ENCODE measurements around the gene WIPF2.

The WIPF2 gene, protein sequence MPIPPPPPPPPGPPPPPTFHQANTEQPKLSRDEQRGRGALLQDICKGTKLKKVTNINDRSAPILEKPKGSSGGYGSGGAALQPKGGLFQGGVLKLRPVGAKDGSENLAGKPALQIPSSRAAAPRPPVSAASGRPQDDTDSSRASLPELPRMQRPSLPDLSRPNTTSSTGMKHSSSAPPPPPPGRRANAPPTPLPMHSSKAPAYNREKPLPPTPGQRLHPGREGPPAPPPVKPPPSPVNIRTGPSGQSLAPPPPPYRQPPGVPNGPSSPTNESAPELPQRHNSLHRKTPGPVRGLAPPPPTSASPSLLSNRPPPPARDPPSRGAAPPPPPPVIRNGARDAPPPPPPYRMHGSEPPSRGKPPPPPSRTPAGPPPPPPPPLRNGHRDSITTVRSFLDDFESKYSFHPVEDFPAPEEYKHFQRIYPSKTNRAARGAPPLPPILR

DNA sequence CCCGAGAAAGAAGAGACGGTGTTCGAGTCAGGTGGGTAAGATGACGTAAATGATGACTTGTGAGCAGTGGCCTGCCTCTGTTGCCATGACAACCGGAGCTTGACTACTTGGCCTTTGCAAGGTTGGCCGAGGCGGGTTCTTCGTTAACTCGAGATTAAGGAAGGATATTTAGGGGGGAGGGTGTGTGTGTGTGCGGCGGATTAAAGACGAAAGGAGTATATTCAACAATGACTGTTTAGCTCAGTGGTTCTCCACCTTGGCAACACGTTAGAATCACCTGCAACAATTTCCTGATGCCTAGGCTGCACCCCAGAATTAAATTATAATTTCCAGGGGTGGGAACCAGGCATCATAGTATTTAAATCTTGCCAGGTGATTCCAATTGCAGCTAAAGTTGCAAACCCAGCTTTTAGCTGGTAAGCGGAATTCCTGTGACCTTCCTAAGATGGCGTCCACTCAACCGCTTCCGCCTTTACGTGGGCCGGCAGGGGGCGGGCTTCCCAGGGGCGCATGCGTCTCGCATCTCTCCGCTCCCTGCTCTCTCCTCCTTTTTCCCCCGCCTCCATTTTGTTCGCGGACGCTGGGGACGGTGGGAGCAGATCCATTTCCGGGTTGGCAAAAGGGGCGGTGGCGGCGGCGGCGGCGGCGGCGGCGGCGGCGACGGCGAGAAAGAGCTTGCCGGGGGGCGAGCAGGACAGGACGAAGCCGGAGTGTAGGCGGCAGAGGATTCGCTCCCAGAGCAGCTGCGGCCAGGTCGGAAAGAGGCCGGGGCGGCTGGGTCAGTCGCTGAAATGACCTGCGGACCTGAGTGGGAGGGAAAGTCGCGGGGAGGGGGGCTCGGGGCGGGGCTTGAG is at the start of gene WIPF2:
TSS of gene WIPF2 (plus strand) at position 565 of the 854 bp plus-strand sequence. CDS start 37,156 bp downstream, outside the sequence.
- peak; percentile 88 for DNase-seq (ENCODE audit: insufficient read length, low spot score)
- no peak for FAIRE-seq
- peak; percentile 46; the same call in 1 of the 2 replicates for TF ChIP-seq POLR2A (IDR thresholded peaks at IDR 0.05; ENCODE audit: low read depth, low read length)

DNA sequence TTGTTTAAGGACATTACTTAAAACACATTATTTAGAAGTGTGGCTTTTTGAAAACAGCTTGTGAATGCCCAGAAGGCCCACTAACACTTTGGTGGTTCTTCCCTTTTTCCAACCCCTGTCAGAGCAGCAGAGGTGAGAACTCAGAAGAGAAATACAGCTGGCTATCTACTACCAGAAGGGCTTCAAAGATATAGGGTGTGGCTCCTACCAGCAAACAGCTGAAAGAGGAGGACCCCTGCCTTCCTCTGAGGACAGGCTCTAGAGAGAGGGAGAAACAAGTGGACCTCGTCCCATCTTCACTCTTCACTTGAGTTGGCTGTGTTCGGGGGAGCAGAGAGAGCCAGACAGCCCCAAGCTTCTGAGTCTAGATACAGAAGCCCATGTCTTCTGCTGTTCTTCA is 48.8 kb upstream of the WIPF2 start:
- DNase-seq (ENCODE audit: insufficient read length, low spot score), result no peak
- FAIRE-seq, result no peak
- TF ChIP-seq POLR2A (IDR thresholded peaks at IDR 0.05; ENCODE audit: low read depth, low read length), result no peak

DNA sequence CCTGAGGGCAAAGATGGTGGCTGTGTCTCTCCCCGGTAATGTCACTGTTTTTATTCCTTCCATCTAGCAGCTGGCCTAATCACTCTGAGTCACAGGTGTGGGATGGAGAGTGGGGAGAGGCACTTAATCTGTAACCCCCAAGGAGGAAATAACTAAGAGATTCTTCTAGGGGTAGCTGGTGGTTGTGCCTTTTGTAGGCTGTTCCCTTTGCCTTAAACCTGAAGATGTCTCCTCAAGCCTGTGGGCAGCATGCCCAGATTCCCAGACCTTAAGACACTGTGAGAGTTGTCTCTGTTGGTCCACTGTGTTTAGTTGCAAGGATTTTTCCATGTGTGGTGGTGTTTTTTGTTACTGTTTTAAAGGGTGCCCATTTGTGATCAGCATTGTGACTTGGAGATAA is 47.4 kb upstream of the WIPF2 start:
- TF ChIP-seq POLR2A (IDR thresholded peaks at IDR 0.05; ENCODE audit: low read depth, low read length), result no peak
- no peak for FAIRE-seq

DNA sequence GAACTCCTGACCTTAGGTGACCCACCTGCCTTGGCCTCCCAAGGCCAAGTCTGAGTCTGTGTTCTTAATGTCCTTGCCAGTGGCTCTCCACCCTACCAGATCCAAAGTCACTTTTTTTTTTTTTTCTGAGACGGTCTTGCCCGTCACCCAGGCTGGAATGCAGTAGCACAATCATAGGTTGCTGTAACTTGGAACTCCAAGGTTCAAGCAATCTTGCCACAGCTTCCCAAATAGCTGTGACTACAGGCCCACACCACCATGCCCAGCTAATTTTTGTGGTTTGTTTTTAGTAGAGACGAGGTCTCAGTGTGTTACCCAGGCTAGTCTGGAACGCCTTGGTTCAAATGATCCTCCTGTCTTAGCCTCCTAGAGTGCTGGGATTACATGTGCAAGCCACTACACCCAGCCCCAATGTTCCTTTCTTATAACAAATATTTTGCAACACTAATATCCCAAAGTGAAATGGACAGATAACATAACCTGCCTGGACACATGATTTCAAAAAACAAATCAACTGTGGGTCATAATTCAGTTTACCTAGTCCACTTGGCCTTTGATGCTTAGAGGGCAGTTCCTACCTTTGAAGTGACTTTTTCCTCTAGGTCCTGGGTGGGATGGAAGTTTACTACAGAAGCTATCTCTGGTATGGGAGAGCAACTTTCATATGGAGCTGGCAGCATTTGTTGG is 45.9 kb upstream of the WIPF2 start:
- DNase-seq (ENCODE audit: insufficient read length, low spot score) (no peak), FAIRE-seq (no peak)
- no peak for TF ChIP-seq POLR2A (IDR thresholded peaks at IDR 0.05; ENCODE audit: low read depth, low read length)

More for the DNA sequence above, 47.4 kb upstream of the WIPF2 start:
- DNase-seq (ENCODE audit: insufficient read length, low spot score), result no peak

DNA sequence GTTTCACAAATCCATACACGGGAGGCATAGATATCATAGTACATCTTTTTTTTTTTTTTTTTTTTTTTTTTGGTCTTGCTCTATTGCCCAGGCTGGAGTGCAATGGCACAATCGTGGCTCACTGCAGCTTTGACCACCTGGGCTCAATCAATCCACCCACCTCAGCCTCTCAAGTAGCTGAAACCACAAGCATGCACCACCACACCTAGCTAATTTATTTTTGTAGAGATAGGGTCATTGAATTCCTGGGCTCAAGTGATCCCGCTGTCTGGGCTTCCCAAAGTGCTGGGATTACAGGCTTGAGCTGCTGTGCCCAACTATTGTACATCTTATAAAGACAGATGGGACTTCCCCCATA is 45.3 kb upstream of the WIPF2 start:
- no peak for FAIRE-seq
- no peak for TF ChIP-seq POLR2A (IDR thresholded peaks at IDR 0.05; ENCODE audit: low read depth, low read length)
- DNase-seq (ENCODE audit: insufficient read length, low spot score), result no peak

DNA sequence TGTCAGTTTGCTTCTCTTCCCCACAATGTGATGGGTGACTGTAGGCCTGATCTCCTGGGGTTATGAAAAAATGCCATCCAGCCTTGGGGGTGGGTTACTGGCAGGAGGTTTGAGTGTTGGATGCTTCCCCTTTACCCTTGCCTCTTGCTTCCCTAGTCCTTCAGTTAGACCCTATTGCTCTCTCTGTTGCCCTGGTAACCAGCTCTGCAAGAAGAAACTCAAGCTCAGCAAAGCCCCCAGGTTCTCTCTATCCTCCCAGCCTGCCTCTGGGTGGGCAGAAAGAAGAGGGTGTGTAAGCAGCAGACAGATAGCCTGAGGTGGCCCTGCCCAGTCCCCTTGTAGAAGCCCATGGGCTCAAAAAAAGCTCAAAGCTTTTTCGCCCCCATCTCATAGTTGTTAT is 44.6 kb upstream of the WIPF2 start:
- FAIRE-seq (no peak), DNase-seq (ENCODE audit: insufficient read length, low spot score) (no peak)
- no peak for TF ChIP-seq POLR2A (IDR thresholded peaks at IDR 0.05; ENCODE audit: low read depth, low read length)

DNA sequence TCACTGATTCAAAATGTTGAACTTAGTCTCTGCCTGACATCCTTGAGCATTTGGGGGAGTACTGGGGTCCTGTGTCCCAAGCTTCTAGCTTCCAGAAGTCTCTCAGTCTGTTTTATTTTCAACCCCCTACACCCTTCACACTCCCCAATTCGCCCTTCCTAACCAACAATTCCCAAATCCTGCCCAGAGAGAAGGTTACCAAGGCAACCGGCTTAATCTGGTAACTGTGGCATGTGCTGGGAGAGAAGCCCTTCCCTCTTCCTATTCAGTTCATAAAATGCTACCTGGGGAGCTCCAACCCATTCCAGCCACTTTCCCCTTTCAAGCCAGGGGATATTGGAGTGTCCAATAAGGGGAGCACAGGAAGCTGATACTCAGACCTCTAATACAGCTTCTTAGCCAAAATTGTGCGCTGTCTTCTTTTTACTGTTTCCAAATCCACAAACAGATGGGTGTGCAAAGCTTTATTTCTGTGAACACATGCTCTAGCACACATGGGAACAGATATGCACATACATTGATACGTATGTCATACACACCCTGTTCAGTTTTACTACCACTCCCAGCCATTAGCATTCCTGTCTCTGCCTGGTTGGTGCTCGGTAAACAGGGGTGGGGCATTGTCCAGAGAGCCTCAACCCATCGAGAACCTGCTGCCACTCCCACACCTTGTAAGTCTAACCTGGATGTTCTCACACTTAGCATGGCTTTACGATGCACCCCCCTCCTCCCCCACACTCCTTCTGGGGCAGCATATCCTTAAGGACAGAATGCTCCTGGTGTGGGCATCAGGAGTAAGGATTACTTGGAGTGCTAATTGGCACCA is 43.0 kb upstream of the WIPF2 start:
- DNase-seq (ENCODE audit: insufficient read length, low spot score), result no peak
- TF ChIP-seq POLR2A (IDR thresholded peaks at IDR 0.05; ENCODE audit: low read depth, low read length), result no peak
- no peak for FAIRE-seq

DNA sequence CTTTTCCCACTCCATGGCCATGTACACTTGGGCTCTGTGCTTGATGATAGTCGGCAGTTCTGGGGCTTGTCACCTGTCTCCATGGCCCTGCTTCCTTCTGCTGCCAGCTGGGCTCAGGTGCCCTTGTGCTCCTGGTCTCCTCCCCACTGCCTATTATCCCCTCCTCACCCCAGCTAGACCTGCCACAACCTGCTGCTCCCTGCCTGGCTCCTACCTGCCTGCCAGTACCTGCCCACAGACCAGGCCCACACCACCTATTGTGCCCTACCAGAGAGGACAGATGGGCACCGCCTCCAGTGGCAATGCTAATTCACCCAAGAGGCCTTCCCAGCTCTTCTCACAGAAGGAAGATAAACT is 42.4 kb upstream of the WIPF2 start:
- TF ChIP-seq POLR2A (IDR thresholded peaks at IDR 0.05; ENCODE audit: low read depth, low read length), result no peak
- FAIRE-seq (no peak), DNase-seq (ENCODE audit: insufficient read length, low spot score) (no peak)

DNA sequence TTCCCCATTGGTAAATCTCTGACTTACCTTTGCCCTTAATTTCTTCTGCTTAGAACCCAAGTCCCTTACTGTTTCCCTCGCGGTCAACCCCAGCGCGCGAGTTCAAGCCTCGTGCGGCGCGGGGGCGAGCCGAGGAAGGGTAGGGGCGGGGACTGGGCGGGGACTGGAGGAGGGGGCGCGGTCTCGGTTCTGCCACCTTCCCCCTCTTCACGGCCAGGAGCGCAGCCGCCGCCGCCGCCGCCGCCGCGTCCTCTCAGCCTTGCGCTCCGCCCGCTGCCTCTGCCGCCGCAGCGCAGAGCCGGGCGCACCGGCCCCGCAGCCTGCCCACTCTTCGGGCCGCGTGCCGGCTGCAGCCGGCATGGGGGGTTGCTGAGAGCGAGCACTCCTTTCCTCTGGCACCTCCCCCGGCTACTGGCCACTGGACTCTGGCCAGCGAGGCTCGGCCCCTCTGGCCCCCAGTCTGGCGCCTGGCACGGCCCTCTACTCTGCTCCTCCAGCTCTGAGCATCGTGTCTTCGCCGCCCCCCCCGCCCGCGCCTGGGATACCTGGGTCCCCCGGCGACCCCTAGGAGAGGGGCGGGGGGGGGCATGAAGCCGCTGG is 41.7 kb upstream of the WIPF2 start, which contains the start of gene RAPGEFL1:
TSS of gene RAPGEFL1 (plus strand) at position 196 of the 600 bp plus-strand sequence. CDS start at position 588, 392 bp downstream.
- DNase-seq (ENCODE audit: insufficient read length, low spot score) (no peak), FAIRE-seq (no peak)
- TF ChIP-seq POLR2A (IDR thresholded peaks at IDR 0.05; ENCODE audit: low read depth, low read length), result no peak

DNA sequence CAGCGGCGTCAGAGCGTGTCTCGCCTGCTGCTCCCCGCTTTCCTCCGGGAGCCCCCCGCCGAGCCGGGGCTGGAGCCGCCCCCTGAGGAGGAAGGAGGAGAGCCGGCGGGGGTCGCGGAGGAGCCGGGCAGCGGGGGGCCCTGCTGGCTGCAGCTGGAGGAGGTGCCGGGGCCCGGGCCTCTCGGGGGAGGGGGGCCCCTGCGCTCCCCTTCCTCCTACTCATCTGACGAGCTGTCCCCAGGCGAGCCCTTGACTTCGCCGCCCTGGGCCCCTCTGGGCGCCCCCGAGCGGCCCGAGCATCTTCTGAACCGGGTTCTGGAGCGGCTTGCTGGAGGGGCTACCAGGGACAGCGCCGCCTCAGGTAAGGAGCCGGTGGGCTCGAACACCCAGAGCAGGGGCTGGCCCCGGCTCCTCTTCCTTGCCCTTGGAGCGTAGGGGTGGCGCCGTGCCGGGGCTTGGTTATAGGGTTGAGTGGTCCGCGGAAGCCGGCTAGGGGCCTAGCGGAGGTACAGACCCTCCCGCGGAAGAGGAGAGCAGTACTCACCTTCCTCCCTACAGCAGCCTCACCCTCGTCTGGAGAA is 41.0 kb upstream of the WIPF2 start:
- no peak for DNase-seq (ENCODE audit: insufficient read length, low spot score)
- no peak for FAIRE-seq
- no peak for TF ChIP-seq POLR2A (IDR thresholded peaks at IDR 0.05; ENCODE audit: low read depth, low read length)

DNA sequence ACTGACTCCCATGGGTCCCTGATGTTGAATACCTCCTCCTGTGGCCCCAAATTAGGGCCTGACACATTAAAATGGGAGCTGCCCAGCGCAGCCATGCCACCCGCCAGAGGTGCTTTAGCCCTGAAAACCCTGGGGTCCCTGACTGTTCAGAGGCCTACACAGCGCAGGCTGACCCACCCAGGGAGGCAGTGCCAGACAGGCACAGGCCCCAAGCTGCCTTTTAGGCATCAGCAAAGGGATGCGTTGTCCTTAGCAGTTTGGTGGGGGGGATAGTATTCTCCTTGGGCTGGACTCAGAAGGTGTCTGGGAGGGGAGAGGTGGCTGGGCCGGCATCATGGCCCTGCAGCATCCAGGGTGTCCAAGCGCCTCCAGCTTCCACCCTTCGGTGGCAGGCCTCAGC is 40.4 kb upstream of the WIPF2 start:
- no peak for TF ChIP-seq POLR2A (IDR thresholded peaks at IDR 0.05; ENCODE audit: low read depth, low read length)
- no peak for DNase-seq (ENCODE audit: insufficient read length, low spot score)
- no peak for FAIRE-seq

DNA sequence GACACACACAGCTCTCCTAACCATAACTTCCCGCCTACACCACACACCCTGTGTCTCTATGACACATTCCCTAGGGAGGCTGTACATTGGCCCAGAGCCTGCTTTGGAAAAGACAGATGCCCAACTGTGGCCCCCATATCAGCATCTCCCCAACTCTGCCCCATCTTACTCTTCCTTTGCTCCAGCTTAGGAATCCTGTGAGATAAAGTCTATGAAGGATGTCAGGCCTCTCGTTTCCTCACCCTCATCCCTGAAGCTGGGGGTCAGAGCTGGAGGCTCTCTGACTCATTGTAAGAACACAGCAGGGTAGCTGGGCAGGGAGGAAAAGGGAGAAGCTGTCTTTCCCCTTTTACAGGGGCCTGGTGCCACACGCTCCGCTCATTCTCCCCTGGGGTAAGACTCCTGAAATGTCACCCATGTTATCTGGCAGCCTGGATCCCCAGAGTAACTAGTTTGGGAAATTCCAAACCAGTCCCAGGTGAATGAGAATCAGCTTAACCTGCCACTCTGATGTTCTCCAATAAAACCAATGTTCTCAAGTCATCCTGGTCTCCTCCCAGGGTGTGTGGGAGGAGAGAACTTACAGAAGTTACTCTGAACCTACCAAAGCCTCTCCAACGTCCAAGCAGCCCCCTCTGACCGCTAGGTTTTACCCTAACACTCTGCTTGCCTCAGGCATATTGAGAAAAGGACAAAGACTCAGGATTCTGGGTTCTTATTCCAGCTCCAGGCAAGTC is 39.0 kb upstream of the WIPF2 start:
- TF ChIP-seq POLR2A (IDR thresholded peaks at IDR 0.05; ENCODE audit: low read depth, low read length), result no peak
- FAIRE-seq, result no peak
- DNase-seq (ENCODE audit: insufficient read length, low spot score), result peak; percentile 97
